B cell (primary cell): ENCODE data around the gene TFAP2A.

Experiments used
- EZH2 ChIP-seq: IDR thresholded peaks from 2 replicates; pipeline ENCODE4 v1.6.1; 2012; ENCODE audit warnings: borderline replicate concordance, low read depth, mild to moderate bottlenecking, moderate library complexity, low read length; ENCODE audit not compliant: insufficient read depth, poor library complexity, severe bottlenecking
- TF ChIP-seq, protein P1 (sequence below): fragments of 200-600 bp; IDR thresholded peaks from one replicate; pipeline ENCODE4 v1.8.0; 2022; ENCODE audit warnings: antibody characterized with exemption, mild to moderate bottlenecking

DNA sequence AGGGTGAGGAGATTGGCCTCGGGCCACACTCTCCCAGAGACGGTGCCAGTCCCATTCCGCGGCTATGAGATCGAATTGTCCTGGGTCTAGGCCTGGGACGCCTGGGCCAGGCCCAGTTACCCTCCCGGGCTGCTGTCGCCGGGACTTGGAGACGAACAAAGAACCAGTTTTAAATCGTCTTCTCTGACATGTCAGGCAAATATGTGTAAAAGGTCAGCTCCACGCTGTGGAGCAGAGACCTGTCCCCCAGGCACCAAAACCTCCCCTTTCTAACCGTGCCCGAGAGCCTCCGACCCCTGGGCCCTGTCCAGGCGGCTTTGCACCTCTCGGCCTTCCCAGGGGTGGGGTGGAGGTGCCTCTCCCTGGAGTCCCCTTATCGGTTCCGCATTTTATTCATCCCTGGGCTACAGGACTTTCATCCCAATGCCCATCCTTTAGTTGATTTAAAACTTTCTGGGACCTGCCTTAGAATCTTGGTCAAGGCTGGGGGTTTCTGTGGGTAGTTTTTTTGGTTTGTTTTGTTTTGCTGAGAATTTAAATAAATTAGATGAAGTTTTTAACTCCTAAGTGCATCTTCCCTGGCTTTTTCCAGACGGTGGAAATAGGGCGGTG is 5.8 kb upstream of the TFAP2A start:
- TF ChIP-seq, protein P1, sequence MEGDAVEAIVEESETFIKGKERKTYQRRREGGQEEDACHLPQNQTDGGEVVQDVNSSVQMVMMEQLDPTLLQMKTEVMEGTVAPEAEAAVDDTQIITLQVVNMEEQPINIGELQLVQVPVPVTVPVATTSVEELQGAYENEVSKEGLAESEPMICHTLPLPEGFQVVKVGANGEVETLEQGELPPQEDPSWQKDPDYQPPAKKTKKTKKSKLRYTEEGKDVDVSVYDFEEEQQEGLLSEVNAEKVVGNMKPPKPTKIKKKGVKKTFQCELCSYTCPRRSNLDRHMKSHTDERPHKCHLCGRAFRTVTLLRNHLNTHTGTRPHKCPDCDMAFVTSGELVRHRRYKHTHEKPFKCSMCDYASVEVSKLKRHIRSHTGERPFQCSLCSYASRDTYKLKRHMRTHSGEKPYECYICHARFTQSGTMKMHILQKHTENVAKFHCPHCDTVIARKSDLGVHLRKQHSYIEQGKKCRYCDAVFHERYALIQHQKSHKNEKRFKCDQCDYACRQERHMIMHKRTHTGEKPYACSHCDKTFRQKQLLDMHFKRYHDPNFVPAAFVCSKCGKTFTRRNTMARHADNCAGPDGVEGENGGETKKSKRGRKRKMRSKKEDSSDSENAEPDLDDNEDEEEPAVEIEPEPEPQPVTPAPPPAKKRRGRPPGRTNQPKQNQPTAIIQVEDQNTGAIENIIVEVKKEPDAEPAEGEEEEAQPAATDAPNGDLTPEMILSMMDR = no peak
- TF ChIP-seq EZH2 = no peak
